Ishikawa (cell line): ENCODE measurements around the gene WAC.

Source experiments
- CEBPB ChIP-seq: IDR thresholded peaks from 2 replicates; pipeline ENCODE4 v1.6.1; 2012
- CREB1 ChIP-seq: IDR thresholded peaks from 2 replicates; pipeline ENCODE4 v1.6.1; 2012; ENCODE audit warnings: low read depth
- EGR1 ChIP-seq: IDR thresholded peaks from 2 replicates; pipeline ENCODE4 v1.6.1; 2012
- EP300 ChIP-seq: IDR thresholded peaks from 2 replicates; pipeline ENCODE4 v1.6.1; 2012; ENCODE audit warnings: borderline replicate concordance
- FOXM1 ChIP-seq: IDR thresholded peaks from 2 replicates; pipeline ENCODE4 v1.6.1; 2012; ENCODE audit warnings: low read depth, borderline replicate concordance
- MAX ChIP-seq: IDR thresholded peaks from 2 replicates; pipeline ENCODE4 v1.6.1; 2012
- NFIC ChIP-seq: IDR thresholded peaks from 2 replicates; pipeline ENCODE4 v1.6.1; 2012
- RAD21 ChIP-seq: IDR thresholded peaks from 2 replicates; pipeline ENCODE4 v1.6.1; 2012; ENCODE audit warnings: low read depth
- REST ChIP-seq: IDR thresholded peaks from 2 replicates; pipeline ENCODE4 v1.6.1; 2012; ENCODE audit warnings: low read depth, mild to moderate bottlenecking
- TAF1 ChIP-seq: IDR thresholded peaks from 2 replicates; pipeline ENCODE4 v1.6.1; 2012; ENCODE audit warnings: low read depth, mild to moderate bottlenecking
- TCF12 ChIP-seq: IDR thresholded peaks from 2 replicates; pipeline ENCODE4 v1.6.1; 2012; ENCODE audit warnings: low read depth
- TEAD4 ChIP-seq: IDR thresholded peaks from 2 replicates; pipeline ENCODE4 v1.6.1; 2012
- USF1 ChIP-seq: IDR thresholded peaks from 2 replicates; pipeline ENCODE4 v1.6.1; 2012
- YY1 ChIP-seq: IDR thresholded peaks from 2 replicates; pipeline ENCODE4 v1.6.1; 2012; ENCODE audit warnings: low read depth
- ZBTB7A ChIP-seq: IDR thresholded peaks from 2 replicates; pipeline ENCODE4 v1.6.1; 2012; ENCODE audit warnings: low read depth

The WAC gene

GRCh38 chr10:28560617-28561016 lies 27.7 kb downstream of the WAC start:
- TF ChIP-seq ZBTB7A (no peak), TCF12 (no peak), RAD21 (no peak), CEBPB (no peak), REST (no peak), CREB1 (no peak)

GRCh38 chr10:28561531-28561930 lies 28.6 kb downstream of the WAC start:
- TF ChIP-seq FOXM1 (no peak), CEBPB (peak; percentile 67; the same call in 1 of the 2 replicates)

- TF ChIP-seq ZBTB7A (no peak), CREB1 (no peak), TEAD4 (no peak), TAF1 (no peak), REST (no peak), EP300 (no peak), EGR1 (no peak), CEBPB (no peak), TCF12 (no peak), FOXM1 (no peak), NFIC (no peak), MAX (no peak), USF1 (no peak)
These were observed 32.0 kb downstream of the WAC start for GRCh38 chr10:28564905-28565304.

GRCh38 chr10:28566458-28567015 lies 33.6 kb downstream of the WAC start:
- no peak for TF ChIP-seq MAX
- TF ChIP-seq ZBTB7A: no peak
- TF ChIP-seq CEBPB: no peak
- TF ChIP-seq EGR1: no peak
- no peak for TF ChIP-seq REST
- TF ChIP-seq CREB1: no peak
- no peak for TF ChIP-seq NFIC
- TF ChIP-seq TAF1: no peak
- TF ChIP-seq USF1: no peak
- no peak for TF ChIP-seq RAD21
- no peak for TF ChIP-seq YY1

GRCh38 chr10:28569506-28570159 lies 36.7 kb downstream of the WAC start:
- TF ChIP-seq ZBTB7A (no peak), USF1 (no peak), EGR1 (no peak), EP300 (no peak), CREB1 (no peak), TEAD4 (no peak), REST (no peak), TCF12 (no peak), CEBPB (no peak), YY1 (no peak), FOXM1 (no peak)
